Large intestine (tissue), 12 donors: ENCODE measurements around the gene ALOX15B. TPM values are rescaled to one million over a fixed set of nuclear protein-coding genes. Genes with fewer than 3 reads are reported as not detected.

Source experiments
- DNase-seq, 2 donors: peaks; one replicate each; pipeline versions ENCODE4 v3.0.0 to v3.0.0-alpha.2; 2013
- H3K27ac ChIP-seq: one replicate; pipeline ENCODE4 v1.5.1; 2013; ENCODE audit warnings: low read length
- H3K27me3 ChIP-seq: 2 replicates; pipeline ENCODE4 v1.6.1; 2013; ENCODE audit warnings: low read length; ENCODE audit not compliant: control insufficient read depth, insufficient read depth
- H3K36me3 ChIP-seq: 2 replicates; pipeline ENCODE4 v1.6.1; 2013; ENCODE audit warnings: low read length; ENCODE audit not compliant: control insufficient read depth, insufficient read depth
- H3K4me1 ChIP-seq: one replicate; pipeline ENCODE4 v1.6.1; 2013; ENCODE audit warnings: low read length; ENCODE audit not compliant: control insufficient read depth, insufficient read depth
- H3K4me3 ChIP-seq: one replicate; pipeline ENCODE4 v1.5.1; 2013; ENCODE audit warnings: low read length
- H3K9me3 ChIP-seq: one replicate; pipeline ENCODE4 v1.6.1; 2013; ENCODE audit warnings: mild to moderate bottlenecking, low read depth, low read length, moderate library complexity; ENCODE audit not compliant: control insufficient read depth
- WGBS: methylation state at CpG from one replicate; pipeline ENCODE4 v1.1.5; 2013; ENCODE audit warnings: low lambda C conversion rate; ENCODE audit not compliant: insufficient coverage; 5-methylcytosine and 5-hydroxymethylcytosine counted together
- long read RNA-seq, 11 donors: transcript quantifications; one replicate each; lab custom pipeline, GENCODE V29; 2026
- polyA plus RNA-seq: library from polyadenylated mRNA; unstranded; fragments of 120-200 nt; gene quantifications from one replicate; pipeline ENCODE4 v1.2.1, GENCODE V29; 2013

ALOX15B gene, protein sequence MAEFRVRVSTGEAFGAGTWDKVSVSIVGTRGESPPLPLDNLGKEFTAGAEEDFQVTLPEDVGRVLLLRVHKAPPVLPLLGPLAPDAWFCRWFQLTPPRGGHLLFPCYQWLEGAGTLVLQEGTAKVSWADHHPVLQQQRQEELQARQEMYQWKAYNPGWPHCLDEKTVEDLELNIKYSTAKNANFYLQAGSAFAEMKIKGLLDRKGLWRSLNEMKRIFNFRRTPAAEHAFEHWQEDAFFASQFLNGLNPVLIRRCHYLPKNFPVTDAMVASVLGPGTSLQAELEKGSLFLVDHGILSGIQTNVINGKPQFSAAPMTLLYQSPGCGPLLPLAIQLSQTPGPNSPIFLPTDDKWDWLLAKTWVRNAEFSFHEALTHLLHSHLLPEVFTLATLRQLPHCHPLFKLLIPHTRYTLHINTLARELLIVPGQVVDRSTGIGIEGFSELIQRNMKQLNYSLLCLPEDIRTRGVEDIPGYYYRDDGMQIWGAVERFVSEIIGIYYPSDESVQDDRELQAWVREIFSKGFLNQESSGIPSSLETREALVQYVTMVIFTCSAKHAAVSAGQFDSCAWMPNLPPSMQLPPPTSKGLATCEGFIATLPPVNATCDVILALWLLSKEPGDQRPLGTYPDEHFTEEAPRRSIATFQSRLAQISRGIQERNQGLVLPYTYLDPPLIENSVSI
- polyA plus RNA-seq = 0.46 TPM
- long read RNA-seq, donor 1 = 0 reads
- long read RNA-seq, donor 2, partial matches to known transcripts = 0 of 1 reads
- long read RNA-seq, donor 2, other reads (novel, unspliced or antisense) = 0 of 1 reads
- long read RNA-seq, donor 3 = 0 reads
- long read RNA-seq, donor 4 = 0 reads
- long read RNA-seq, donor 5, partial matches to known transcripts = 0 of 1 reads
- long read RNA-seq, donor 5, other reads (novel, unspliced or antisense) = 0 of 1 reads
- long read RNA-seq, donor 6 = 0 reads
- long read RNA-seq, donor 7 = 0 reads
- long read RNA-seq, donor 8 = 0 reads
- long read RNA-seq, donor 9 = 0 reads
- long read RNA-seq, donor 10, partial matches to known transcripts = 0 of 1 reads
- long read RNA-seq, donor 10, other reads (novel, unspliced or antisense) = 0 of 1 reads
- long read RNA-seq, donor 11 = 0 reads

- H3K27ac ChIP-seq = no peak within 1 kb of the TSS
Observed at GRCh38 chr17:8038954-8039610, at the start of gene ALOX15B. Gene ALOX15B (plus strand): TSS chr17:8039059. CDS start chr17:8039156, 97 bp downstream.

GRCh38 chr17:7989781-7990655 is 48.8 kb upstream of the ALOX15B start:
- no CpG with 5 or more reads among the region's 59 CpGs for WGBS
- H3K4me3 ChIP-seq = peak overlapping the region; percentile 65
- H3K36me3 ChIP-seq = no peaks in the 10 kb centered on the region
- DNase-seq = peak; percentile 61 to 80
- H3K27me3 ChIP-seq = peaks cover 5% of the 10 kb centered on the region
- no peak overlapping the region for H3K27ac ChIP-seq
- H3K4me1 ChIP-seq = peaks cover 3% of the 10 kb centered on the region
- no peaks in the 10 kb centered on the region for H3K9me3 ChIP-seq

More at GRCh38 chr17:8038954-8039610, at the start of gene ALOX15B:
- peak in 1 of 2 donors; percentile 70 for DNase-seq
- Histone ChIP-seq H3K4me1 (peaks cover 6% of the 10 kb centered on the region), H3K9me3 (peaks cover 5% of the 10 kb centered on the region), H3K36me3 (no peaks in the 10 kb centered on the region), H3K4me3 (peak within 1 kb of the TSS; percentile 11), H3K27me3 (peaks cover 19% of the 10 kb centered on the region)
- WGBS = no CpG with 5 or more reads among the region's 37 CpGs

- no peak for DNase-seq
- H3K4me1 ChIP-seq = peaks cover 3% of the 10 kb centered on the region
- H3K27ac ChIP-seq = no peak overlapping the region
- no peaks in the 10 kb centered on the region for H3K36me3 ChIP-seq
- no peak overlapping the region for H3K4me3 ChIP-seq
- peaks cover 8% of the 10 kb centered on the region for H3K27me3 ChIP-seq
- no CpG with 5 or more reads among the region's 2 CpGs for WGBS
- H3K9me3 ChIP-seq = no peaks in the 10 kb centered on the region
Observed at GRCh38 chr17:7992516-7992915, 46.3 kb upstream of the ALOX15B start.

GRCh38 chr17:7992924-7993323 is 45.9 kb upstream of the ALOX15B start:
- peak in 1 of 2 donors; percentile 34 for DNase-seq
- H3K9me3 ChIP-seq = no peaks in the 10 kb centered on the region
- H3K4me3 ChIP-seq = no peak overlapping the region
- peaks cover 3% of the 10 kb centered on the region for H3K4me1 ChIP-seq
- WGBS = no CpG with 5 or more reads among the region's 3 CpGs
- peaks cover 8% of the 10 kb centered on the region for H3K27me3 ChIP-seq
- H3K27ac ChIP-seq = no peak overlapping the region
- no peaks in the 10 kb centered on the region for H3K36me3 ChIP-seq

DNA sequence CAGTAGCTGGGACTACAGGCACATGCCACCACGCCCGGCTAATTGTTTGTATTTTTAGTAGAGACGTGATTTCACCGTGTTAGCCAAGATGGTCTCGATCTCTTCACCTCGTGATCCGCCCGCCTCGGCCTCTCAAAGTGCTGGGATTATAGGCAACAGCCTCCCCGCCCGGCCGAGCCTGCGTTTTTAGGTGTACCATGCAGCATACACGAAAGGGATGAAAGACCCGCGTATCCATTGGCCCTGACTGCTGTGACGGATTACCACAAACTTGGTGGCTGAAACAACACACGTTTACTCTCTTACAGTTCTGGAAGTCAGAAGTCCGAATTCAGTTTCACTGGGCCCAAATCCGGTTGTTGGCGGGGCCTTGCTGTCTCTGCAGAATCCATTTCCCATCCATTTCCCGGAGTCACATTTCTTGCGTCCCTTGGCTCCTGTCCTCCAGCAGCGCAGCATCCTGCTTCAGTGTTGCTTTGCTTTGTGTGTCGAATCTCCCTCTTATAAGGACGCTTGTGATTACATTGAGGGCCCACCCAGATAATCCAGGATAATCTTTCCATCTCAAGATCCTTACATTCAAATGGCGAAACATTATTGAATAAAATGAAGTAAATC is 44.8 kb upstream of the ALOX15B start:
- WGBS = 82% methylated on average over 2 of the region's 27 CpGs
- no peaks in the 10 kb centered on the region for H3K9me3 ChIP-seq

DNA sequence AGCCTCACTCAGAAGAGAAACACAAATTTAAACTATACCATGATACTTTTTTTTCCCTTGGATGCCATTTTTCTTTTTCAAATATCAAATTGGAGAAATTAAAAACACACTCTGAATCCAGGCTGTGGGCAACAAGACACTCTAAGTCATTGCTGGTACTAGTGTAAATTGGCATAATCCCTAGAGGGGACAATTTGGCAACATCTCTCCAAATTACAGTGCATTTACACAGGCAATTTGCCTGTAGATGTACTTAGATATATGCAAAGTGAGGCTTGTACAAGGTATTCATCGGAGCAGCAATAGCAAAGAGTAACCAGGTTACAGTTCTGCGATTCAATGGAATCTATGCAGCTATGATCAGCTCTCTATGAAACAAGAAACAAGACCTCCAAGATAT is 43.1 kb upstream of the ALOX15B start:
- Histone ChIP-seq H3K9me3 (no peaks in the 10 kb centered on the region), H3K36me3 (no peaks in the 10 kb centered on the region), H3K4me3 (no peak overlapping the region), H3K4me1 (no peaks in the 10 kb centered on the region), H3K27me3 (peaks cover 20% of the 10 kb centered on the region), H3K27ac (no peak overlapping the region)
- WGBS = 100% methylated on average over 1 of the region's 2 CpGs
- DNase-seq = no peak

More for the DNA sequence above, 44.8 kb upstream of the ALOX15B start:
- Histone ChIP-seq H3K27ac (no peak overlapping the region), H3K4me1 (peaks cover 3% of the 10 kb centered on the region), H3K4me3 (no peak overlapping the region), H3K36me3 (no peaks in the 10 kb centered on the region), H3K27me3 (peaks cover 13% of the 10 kb centered on the region)
- no peak for DNase-seq

DNA sequence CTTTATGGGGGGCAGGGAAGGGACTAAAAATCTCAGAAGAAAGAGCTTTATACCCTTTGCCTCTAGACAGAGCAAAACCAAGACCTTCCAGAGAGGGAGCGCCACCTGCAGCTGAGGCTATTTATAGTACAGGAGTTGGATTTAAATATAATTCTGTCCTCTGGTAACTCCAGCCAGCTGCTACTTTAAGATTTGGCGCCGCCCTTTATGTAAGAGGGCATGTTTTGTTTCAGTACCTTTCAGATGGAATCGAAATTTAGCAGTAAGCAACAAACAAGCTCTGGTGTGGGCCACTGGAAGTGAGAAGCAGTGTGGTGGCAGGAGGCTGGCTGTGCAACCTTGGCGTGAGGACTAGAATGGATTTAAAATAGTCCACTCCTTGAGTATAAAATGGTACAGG is 41.7 kb upstream of the ALOX15B start:
- WGBS = no CpG with 5 or more reads among the region's 5 CpGs
- no peaks in the 10 kb centered on the region for H3K36me3 ChIP-seq
- peaks cover under 1% of the 10 kb centered on the region for H3K4me1 ChIP-seq
- H3K27me3 ChIP-seq = peaks cover 32% of the 10 kb centered on the region
- H3K27ac ChIP-seq = no peak overlapping the region
- DNase-seq = no peak
- H3K4me3 ChIP-seq = no peak overlapping the region
- no peaks in the 10 kb centered on the region for H3K9me3 ChIP-seq

DNA sequence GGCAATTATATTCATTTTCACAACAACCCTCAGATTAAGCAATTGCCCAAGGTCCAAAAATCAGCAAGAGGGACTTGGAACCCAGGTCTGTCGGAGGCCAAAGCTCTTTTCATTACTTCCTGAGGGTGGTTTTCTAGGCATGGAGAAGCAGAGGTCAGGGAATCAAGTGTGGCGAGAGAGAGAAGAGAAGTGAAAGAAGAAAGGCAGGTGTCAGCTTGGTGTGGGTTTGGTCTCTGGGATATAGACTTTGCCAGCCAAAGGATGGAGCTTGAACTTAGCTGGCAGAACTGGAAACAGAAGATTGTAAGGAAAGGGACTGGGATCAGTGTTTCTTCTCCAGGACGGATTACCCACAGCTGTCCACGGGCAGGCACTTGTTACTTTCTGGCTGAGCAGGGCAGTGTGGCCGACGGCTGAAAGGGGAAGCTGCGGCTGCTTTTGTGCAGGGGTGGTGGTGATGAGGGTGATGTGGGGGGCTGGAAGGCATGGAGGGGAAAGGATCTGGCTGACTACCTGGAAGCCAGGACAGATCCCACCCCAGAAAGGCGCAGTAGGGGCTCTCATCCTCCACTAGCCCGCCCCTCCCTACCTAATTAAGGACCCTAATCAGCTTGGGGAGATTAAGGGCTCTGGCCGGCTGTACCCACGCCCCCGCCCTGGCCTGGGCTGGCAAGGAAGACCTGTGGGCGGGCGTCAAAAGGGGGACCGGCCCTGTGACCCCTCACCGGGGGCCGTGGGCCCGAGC is 36.7 kb upstream of the ALOX15B start, which contains the start of gene GUCY2D:
Gene GUCY2D, plus strand, starts transcription at position 640 of the 745 bp plus-strand sequence. CDS start 433 bp downstream, outside the sequence.
- Histone ChIP-seq H3K36me3 (no peaks in the 10 kb centered on the region), H3K27ac (no peak within 1 kb of the TSS), H3K4me1 (peaks cover 14% of the 10 kb centered on the region), H3K4me3 (no peak within 1 kb of the TSS), H3K9me3 (peaks cover 9% of the 10 kb centered on the region), H3K27me3 (peaks cover 74% of the 10 kb centered on the region)
- peak; percentile 40 to 62 for DNase-seq
- WGBS = 29% methylated on average over 1 of the region's 18 CpGs
